ENCODE data around the gene LHFPL4. TPM values are rescaled to one million over a fixed set of nuclear protein-coding genes. Genes with fewer than 3 reads are reported as not detected.
A peak's percentile ranks its signal among the peaks of the same experiment; 100 is the strongest.

LHFPL4 gene
- total RNA-seq, 1 donor = not detected

GRCh38 chr3:9590282-9590791 lies 36.7 kb upstream of the LHFPL4 start:
- no peak overlapping the region for H3K4me3 ChIP-seq (ENCODE audit: low read depth, low read length)
- peak; percentile 54 for DNase-seq (ENCODE audit: low read depth)
- TF ChIP-seq CTCF (IDR thresholded peaks at IDR 0.05; ENCODE audit: insufficient read depth, low read depth, low read length) = no peak

GRCh38 chr3:9583792-9584191 lies 30.2 kb upstream of the LHFPL4 start:
- no peak for DNase-seq (ENCODE audit: low read depth)
- H3K4me3 ChIP-seq (ENCODE audit: low read depth, low read length) = no peak overlapping the region
- no peak for TF ChIP-seq CTCF (IDR thresholded peaks at IDR 0.05; ENCODE audit: insufficient read depth, low read depth, low read length)

- DNase-seq (ENCODE audit: low read depth) = no peak
- no peak for TF ChIP-seq CTCF (IDR thresholded peaks at IDR 0.05; ENCODE audit: insufficient read depth, low read depth, low read length)
- no peak overlapping the region for H3K4me3 ChIP-seq (ENCODE audit: low read depth, low read length)
These were observed 29.7 kb upstream of the LHFPL4 start for GRCh38 chr3:9583371-9583770.

GRCh38 chr3:9582332-9582731 lies 28.7 kb upstream of the LHFPL4 start:
- no peak for TF ChIP-seq CTCF (IDR thresholded peaks at IDR 0.05; ENCODE audit: insufficient read depth, low read depth, low read length)
- no peak for DNase-seq (ENCODE audit: low read depth)
- H3K4me3 ChIP-seq (ENCODE audit: low read depth, low read length) = no peak overlapping the region

- TF ChIP-seq CTCF (IDR thresholded peaks at IDR 0.05; ENCODE audit: insufficient read depth, low read depth, low read length) = no peak
- no peak for DNase-seq (ENCODE audit: low read depth)
- no peak overlapping the region for H3K4me3 ChIP-seq (ENCODE audit: low read depth, low read length)
These were observed 28.1 kb upstream of the LHFPL4 start for GRCh38 chr3:9581742-9582141.

- TF ChIP-seq CTCF (IDR thresholded peaks at IDR 0.05; ENCODE audit: insufficient read depth, low read depth, low read length) = no peak
- DNase-seq (ENCODE audit: low read depth) = no peak
- H3K4me3 ChIP-seq (ENCODE audit: low read depth, low read length) = no peak overlapping the region
These were observed 15.4 kb upstream of the LHFPL4 start for GRCh38 chr3:9569054-9569453.

GRCh38 chr3:9565316-9565715 lies 11.7 kb upstream of the LHFPL4 start:
- TF ChIP-seq CTCF (IDR thresholded peaks at IDR 0.05; ENCODE audit: insufficient read depth, low read depth, low read length) = no peak
- H3K4me3 ChIP-seq (ENCODE audit: low read depth, low read length) = no peak overlapping the region
- DNase-seq (ENCODE audit: low read depth) = no peak

Data from fibroblast of villous mesenchyme (primary cell).